Activated naive CD4-positive, alpha-beta T cell (primary cell): ENCODE data around the gene SAMD13.
A peak's percentile ranks its signal among the peaks of the same experiment; 100 is the strongest.

ENCODE experiments used
- DNase-seq, 4 experiments: peaks; one replicate each; lab custom pipeline; 2025; lab: John Stamatoyannopoulos, UW

Gene SAMD13, protein sequence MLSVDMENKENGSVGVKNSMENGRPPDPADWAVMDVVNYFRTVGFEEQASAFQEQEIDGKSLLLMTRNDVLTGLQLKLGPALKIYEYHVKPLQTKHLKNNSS

DNA sequence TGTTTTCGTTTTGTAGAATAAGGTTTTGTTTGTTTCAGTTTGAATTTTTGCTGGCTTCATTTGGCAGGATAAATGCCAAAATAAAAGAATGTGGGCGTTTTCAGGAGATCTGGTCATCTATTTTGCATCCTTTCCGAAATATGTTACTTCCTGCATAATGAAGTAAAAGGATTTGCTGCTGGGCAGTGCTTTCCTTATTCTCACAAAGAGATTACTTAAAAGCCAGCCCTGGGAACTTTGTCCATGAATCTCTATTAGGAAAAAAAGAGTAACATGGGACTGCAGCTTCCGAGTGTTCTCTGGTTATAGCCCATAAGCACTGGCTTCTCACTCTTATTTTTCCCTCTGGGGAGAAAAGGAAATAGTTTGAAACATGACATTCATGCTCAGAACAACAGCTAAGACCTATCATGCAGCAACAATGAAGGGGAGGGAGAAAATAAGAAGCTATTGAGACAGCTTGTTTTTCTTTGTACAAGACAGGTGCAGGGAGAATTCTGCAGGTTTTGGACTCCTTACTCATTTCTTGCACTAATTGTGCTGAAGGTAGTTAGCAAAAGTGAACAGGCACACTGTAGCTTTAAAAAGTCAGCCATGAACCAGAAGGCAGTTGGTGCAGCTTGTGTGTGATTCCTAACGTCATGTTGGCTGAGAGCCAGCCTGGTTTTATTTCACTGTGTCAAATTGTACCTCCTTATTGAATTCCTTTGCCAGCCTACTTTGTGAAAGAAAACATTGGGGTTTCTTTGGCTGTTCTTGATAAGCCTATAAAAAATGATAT, at the start of gene SAMD13:
TSS of gene SAMD13 (plus strand) at position 705 of the 781 bp plus-strand sequence. CDS start 1,527 bp downstream, outside the sequence.
- peak in 2 of 4 experiments; percentile 4 to 43 for DNase-seq

DNA sequence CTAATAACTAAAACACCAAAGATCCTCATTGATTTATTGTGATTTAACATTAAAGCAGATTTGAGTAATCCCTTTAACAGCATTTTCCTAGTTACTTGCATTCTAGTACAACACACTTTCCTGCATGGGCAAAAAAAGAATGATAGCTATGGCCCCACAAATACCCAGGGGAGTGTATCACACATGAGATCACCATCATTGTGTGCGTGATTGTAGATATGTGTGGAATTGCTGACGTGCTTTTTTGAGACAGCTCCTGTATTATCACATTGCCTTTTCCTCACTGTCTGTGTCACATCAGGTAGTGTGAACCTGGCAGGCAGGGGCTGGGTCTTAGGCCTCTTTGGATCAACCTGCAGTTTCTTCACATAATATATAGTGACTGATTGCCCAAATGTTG, 48.5 kb upstream of the SAMD13 start:
- DNase-seq = no peak

DNA sequence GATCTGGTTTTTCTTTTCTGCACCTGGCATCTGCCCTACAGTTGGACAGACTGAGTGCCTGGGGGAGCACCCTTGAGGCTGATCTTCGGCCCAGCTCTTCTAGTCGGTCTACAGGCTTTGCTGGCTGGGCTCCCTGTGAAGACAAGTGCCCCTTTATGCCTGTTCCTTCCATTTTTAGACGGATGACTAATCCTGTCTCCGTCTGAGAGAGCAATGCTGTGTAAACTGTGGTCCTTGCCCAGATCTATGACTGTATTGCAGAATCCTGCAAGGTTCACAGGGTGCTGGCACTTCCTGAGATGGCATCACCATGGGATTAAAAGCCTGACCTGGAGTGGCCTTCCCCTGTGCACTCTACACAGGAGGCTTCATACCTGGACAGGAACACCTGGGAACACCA, 47.6 kb upstream of the SAMD13 start:
- DNase-seq = no peak

DNA sequence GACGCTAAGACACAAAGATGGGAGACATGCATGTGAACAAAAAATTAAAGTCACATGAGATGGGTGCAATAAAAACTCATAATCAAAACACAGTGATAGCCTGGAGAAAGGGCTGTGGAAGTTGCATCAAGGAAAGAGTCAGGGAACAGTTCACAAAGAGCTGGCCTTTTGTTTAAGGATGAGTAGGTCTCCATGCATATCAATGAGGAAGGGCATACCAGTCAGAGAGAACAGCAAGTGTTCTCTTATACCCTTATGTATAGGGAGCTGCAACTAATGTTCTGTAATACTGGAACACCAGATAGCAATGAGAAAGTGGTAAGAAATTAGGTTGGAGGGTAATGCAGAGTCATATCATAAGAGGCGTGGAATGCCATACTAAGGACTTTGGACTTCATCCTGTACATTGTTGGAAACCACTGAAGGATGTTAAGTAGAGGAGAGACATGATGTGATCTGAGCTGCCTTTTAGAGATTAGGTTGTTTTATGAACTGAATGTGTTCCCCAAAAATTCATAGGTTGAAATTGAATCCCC, 46.7 kb upstream of the SAMD13 start:
- DNase-seq = no peak

DNA sequence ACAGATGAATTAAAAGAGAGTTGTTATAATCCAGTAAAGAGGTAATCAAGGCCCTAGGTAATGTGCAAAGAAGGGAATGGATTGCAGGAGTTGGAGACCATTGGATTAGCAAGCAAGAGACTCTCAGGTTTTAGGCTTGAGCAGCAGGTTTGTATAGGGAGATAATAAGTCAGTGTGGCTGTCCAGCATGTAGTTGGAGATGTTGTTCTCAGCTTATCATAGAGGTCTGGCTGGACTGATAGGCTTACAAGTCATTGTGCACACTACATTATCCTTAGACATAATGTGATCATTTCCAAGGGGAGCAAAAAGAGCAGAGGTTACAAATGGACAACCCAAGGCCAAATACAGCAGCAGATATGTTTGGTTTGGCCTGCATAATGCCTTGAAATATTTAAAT, 45.9 kb upstream of the SAMD13 start:
- DNase-seq = no peak

DNA sequence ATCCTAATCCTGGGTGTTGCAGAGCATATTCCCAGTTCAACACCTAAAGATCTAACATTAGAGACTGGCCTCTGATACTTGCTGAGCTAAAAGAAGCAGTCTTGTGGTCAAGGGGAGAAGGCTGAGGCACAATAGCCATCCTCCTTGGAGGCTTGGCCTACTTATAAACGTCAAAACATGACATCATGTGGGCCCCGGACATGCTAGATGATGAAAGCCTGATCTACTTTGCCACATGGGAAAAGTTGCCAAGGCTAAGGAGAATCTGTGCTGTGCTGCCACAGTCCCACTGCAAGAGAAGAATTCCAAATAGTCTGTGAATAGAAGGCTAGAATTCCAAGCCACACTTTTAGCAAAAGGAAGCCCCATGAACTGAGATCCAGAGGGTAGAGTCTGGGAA, 43.9 kb upstream of the SAMD13 start:
- no peak for DNase-seq

DNA sequence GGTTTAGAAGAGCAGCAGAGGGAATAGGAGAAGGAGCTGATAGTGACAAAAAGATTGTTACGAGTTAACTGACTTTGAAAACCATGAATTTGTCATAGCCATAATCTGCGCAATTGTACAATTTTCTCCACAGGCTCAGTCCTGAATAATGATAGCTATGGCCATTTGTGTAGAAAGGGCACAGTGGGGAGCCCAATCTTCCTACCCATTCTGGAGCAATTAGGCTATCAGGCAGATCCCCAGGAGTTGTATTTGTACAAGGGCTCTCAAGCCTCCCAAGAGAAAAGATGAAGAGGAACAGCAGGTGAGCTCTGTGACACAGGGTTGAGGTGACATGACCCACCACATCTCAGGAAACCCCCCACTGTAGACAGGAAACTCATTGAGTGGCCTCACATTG, 42.1 kb upstream of the SAMD13 start:
- no peak for DNase-seq

DNA sequence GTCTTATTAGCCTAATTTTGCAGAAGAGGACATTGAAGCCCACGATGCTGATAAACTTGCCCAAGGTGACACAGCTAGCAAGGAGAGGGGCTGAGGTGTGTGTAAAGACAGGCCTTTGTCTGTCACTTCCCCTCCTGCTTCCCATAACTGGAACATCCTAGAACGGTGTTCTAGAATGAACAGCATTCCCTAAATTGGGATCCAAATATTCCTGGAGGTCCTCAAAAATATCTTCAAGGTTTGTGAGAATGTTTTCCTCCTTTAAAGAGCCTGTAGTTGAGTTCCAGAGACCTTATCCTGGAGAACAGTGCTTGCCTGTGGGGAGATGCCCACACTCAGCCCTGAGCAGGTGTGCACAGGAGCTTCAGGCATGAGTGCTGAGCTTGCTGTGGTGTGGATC, 41.5 kb upstream of the SAMD13 start:
- DNase-seq = no peak

DNA sequence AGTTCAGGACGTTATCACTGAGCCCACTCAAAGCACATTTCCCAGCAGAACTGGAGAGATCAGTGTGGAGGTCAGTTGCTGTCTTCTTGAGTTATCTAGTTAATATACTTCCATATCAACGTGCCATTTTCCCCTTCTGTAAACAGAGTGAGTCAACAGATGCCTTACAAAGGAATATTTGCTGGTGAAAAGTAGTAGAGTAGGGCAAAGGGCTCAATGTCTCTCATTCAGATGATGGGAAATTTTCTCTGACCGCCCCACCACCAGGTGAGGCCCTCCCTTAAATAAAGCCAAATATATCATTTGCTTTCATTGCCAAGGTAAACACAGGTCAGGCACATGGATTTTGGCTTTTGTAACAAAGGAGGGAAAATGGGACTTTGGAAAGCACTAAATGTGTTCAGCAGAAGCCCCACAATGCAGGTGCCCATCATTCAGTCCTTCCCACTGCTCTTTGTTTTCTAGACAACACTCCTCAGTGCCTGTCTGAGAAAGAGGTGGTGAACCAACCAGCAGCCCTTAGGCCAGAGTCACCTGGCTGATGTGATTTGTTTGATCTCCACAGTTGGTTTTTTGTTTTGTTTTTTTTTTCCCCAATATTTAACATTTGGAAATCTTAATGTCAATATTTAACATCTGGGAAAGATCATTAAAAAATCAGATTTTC, 40.5 kb upstream of the SAMD13 start:
- DNase-seq = no peak

DNA sequence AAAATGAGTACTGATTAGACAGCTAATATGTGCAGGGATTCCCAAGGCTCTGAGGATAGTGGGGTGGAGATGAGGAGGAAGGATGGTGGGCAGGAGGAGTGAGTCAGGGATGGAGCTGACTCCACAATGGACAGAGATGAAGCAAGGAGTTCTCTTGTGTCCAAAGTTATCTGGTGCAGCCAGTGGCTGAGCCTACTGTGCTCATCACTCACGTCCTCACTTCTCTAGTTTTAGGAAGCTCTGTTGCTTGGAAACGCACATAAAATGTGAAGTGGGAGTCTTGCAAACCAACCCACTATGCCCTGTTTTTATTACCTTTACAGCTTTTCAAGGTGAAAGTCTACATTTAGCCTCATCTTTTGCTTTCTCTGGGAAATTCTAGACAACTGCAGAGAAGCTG, 36.5 kb upstream of the SAMD13 start:
- no peak for DNase-seq

DNA sequence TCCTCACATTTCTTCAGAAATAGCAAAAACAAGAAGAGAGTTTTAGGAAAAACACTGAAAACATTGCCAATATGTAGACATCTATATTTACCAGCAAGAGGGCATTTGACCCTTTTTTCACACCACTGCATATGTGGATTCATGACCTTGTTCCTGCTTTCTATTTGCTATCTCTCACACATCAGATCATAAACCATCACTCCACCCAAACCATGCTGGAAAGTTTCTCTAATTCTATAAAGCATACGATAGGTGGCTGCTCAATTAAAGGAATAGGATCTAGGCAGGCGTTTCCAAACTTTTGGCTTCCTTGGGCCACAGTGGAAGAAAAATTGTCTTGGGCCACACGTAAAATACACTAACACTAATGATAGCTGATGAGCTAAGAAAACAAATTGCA, 35.6 kb upstream of the SAMD13 start:
- no peak for DNase-seq

DNA sequence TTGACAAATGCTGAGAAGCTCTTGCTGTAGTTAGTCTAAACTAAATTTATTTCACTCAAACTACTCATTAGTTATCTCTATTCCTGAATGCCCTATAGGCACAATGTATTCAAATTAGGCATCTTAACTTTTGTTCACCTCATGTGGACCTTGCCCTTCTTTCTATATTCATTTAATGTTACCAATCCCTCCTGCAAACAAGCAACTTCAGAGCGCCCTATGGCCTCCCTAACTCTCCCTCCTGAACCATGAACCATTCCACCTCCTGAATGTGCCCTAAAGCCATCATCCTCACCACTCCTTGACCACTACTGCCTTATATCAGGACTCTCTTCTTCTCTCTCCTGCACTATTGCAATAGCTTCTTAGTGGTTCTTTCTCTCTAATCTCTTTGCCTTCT, 34.8 kb upstream of the SAMD13 start:
- DNase-seq = no peak

DNA sequence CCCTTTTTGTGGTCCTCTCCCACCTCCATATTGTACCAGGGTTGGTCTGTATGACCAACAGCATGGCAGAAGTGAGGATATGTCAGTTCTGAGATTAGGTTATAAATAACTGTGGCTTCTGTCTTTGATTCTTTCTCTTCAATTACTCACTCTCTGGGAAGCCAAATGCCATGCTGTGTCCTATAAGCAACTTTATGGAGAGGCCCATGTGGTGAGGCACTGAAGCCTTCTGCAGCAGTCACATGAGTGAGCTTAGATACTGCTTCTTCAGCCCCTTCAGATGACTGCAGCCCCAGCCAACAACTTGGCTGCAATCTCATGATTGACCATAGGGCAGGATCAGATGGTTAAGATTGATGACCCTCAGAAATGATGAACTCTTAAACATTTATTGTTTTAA, 34.0 kb upstream of the SAMD13 start:
- no peak for DNase-seq

DNA sequence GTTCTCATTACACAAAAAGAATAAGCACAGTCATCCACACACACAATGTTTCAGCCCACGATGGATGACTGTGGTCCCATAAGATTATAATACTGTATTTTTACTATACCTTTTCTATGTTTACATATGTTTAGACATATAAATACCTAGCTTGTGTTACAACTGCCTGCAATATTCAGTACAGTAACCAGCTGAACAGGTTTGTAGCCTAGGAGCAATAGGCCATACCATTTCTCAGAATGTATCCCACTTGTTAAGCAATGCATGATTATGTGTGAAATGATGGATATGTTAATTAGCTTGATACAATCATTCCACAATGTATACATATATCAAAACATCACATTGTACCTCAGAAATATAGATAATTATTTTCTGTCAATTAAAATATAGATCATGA, 33.2 kb upstream of the SAMD13 start:
- DNase-seq = no peak

DNA sequence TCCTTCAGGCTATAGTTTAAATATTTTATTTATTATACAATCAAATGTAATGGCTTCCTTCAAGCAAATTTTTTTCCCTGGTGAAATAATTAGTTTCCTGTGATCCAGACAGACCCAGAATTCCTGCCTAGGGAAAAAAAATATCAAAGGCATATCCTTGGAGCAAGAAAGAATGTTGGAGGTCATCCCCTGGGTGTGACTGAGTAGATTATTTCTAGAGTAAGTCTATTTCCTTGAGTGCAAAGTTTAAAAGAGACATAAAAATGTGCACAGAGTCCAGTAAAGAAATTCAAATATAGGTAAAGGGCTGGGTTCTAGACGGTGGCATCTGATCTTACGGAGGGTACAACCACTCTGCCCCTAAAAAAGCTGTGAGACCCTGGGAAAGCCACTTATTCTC, 32.2 kb upstream of the SAMD13 start:
- no peak for DNase-seq

DNA sequence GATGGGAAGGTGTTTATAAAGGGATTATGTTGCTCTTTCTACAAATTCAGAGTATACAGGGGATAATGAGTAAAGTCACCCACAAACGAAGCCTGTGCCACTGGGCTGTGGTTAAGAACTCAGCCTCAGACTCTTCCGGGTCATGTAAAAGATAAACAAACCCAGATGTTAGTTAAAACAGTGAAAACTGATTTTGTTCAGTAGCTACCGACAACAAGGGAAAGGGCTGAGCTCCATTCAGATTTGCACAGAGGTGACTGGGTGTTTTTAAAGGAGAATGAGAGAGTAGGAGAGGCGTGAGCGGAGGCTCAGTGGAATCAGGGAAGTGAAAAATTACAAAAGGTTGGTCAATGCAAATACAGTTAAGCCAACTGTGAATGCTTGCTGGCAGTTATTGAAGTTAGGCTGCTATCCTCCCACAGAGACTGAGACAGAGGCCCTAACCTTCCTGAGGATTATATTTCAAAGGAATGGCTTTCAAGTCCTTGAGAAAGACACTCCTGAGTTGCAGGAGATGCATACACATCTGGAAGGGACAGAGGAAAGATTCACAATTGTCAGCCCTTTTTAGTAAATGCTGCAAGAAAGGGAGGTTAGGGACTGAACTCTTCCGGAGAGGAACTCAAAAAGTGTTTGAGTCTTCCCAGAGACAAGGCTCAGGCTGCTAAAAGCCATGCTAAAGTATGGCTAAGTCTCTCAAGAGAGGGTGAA, 29.9 kb upstream of the SAMD13 start:
- DNase-seq = no peak

DNA sequence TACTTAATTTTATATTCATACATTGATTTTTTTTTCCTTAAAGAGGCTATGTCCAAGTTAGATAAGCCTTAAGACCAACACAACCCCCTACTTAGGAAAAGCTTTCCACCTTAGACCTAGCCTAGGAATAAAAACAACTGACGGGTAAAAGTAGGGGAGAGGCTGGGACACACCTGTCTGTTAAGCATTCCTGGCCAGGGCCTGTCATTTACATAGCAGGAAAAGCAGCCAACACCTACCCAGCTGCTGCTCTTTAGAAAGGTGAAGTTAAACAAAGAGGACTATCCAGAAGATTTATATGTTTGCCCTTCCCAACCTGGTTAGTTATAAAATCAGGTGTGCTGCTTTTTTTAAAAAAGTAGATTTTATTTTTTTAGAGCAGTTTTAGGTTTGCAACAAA, 29.1 kb upstream of the SAMD13 start:
- no peak for DNase-seq

DNA sequence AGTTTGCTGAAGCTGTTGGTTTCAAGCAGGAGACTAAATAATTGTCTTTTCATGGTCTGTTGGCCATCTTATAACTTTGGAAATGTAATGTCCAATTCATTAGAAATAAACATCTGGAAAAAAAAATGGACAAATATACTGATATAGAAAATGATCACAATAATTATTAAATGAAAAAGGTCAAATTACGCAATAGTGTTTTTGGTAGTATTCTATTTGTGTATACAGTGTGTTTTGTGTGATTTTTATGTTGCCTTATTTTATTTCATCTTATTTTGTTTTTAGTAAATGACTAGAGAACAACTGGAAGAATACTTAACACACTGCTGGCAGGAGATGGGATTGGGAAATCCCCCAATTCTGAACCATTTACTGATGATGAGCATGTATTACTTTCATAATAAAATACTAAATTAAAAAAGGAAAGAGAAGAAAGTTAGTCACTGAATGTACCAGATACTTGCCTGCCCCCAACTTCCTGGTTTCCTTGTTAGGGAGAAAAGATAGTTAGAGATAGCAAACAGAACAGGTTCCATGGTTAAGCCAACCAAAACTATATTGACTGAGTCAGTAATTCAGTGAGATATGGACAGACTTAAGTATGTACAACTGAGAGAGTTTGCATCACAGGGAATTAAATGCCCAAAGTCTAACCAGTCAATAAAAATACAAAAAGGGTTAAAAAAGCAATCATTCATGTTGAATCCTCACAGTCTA, 24.0 kb upstream of the SAMD13 start:
- no peak for DNase-seq

DNA sequence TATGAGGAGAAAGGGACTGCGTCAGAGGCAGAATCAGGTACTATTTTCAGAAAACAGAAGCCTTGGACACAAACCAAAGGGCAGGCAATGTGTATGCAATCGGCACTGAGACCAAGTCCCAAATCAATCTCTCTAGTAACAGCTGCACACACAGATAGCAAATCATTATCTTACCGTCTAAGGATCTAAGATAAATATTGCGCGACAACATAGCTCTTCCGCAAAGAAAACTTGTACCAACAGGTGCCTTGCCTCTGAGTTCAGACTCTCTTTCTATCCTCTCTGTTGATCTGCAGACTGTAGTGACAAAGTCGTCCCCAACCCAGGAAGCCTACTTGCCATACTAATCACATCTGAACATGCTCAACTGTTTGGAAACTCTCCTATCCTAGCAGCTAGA, 22.6 kb upstream of the SAMD13 start:
- DNase-seq = no peak

DNA sequence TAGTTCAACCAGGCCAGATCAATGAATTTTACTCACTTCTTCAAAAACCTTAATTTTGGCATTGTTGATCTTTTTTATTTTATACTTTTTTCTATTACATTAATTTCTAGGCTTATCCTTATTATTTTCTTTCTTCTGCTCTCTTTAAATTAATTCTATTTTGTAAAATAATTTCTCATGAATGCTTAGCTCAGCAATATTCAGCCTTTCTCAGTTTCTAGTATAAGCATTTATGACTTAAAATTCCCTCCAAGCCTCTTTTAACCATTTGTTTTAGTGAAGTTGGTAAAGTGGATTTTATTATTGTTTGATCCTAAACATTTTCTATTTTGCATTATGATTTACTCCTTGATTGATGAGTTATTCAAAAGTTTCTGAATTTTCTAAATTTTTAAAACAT, 20.6 kb upstream of the SAMD13 start:
- DNase-seq = no peak

DNA sequence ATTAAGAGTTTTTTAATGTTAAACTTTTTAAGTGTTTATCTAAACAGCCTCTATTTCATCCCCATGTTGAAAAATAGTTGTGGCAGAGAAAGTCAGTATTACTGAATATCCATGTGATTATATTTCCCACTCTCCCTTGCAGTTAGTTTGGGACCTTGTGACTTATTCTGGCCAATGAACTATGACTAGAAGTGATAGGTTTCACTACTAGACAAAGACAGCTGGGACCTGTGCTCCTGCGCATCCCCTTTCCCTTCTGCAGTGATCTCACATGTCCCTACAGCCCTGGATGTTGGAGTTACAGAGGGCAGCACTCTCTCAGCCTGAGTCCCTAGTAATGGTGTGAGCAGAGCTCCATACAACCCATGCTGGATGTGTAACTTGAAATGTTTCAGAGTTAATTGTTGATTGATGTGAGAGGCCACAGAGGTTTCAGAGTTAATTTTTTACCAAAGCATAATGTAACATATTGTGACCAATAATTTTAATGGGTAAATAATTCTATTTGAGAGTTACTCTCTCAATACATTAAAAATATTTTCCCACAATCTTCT, 18.7 kb upstream of the SAMD13 start:
- DNase-seq = no peak

DNA sequence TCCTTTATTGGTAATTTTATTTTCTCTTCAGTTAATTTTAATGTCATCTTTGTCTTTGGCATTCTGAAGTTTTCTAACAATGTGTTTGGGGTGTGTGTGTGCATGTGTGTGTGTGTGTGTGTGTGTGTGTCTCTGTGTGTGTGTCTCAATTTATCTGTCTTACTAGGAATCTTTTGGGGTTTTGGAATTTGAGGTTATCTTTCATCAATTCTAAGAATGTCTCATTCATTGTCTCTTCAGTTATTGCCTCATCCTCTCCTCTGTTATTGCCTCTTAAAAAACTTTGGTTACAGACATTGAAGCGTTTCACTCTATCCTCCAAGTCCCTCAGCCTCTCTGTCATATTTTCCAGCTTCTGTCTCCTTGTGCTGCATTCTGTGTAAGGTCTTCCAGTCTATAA, 18.1 kb upstream of the SAMD13 start:
- DNase-seq = no peak
